ENCODE measurements around the gene PPIE.

Gene PPIE

DNA sequence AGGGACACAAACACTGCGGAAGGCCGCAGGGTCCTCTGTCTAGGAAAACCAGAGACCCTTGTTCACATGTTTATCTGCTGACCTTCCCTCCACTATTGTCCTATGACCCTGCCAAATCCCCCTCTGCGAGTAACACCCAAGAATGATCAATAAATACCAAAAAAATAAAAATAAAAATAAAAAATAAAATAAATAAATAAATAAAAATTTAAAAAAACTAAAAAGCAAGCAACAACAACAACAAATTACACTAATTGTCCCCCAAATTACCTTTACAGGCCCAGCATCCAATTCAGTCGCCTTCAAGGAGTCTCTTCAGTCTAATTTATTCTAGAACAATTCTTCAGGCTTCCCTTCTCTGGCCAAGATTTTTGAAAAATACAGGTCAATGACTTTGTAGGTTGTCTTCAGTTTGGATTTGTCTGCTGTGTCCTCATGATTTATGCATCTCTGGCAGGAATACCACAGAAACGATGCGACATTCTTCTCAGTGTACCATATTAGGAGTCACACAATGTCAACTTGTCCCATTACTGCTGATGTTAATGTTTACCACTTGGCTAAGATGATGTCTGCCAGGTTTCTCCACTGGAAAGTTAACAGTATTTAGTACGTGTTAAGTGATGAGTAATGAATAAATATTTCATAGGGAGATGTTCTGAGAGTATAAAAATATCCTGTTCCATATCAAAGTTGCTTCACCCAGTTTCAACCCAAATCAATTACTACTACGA lies 70.3 kb downstream of the PPIE start:
- no peak for DNase-seq

DNA sequence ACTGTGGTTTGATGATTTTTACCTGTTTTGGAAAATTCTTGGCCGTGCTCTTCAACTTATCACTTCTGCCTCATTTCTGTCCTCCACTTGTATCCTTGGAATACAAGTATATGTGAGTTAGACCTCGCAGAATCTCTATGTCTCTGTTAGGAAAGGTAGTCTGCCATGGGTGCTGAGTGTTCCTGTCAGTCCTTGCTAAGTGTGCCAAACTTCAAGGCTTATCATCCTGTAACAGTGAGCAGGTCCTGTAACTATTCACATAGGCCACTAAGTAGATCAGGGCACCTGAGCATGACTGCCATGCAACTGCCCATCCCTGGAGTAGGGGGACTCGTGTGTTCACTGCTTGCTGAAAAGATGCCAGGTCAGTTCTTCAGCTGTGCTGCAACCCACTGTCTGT lies 74.2 kb downstream of the PPIE start:
- DNase-seq: no peak

All from effector CD4-positive, alpha-beta T cell (primary cell).